HG03460 (cell line): ENCODE results near the gene CA4.
A peak's percentile ranks its signal among the peaks of the same experiment; 100 is the strongest.

Source experiments
- ATAC-seq: cut with Tn5 transposase; IDR thresholded peaks from one replicate; pipeline ENCODE4 v1.9.1; 2021; ENCODE audit not compliant: unreplicated experiment

CA4 gene

GRCh38 chr17:60129164-60129563 is 20.6 kb upstream of the CA4 start:
- no peak for ATAC-seq

DNA sequence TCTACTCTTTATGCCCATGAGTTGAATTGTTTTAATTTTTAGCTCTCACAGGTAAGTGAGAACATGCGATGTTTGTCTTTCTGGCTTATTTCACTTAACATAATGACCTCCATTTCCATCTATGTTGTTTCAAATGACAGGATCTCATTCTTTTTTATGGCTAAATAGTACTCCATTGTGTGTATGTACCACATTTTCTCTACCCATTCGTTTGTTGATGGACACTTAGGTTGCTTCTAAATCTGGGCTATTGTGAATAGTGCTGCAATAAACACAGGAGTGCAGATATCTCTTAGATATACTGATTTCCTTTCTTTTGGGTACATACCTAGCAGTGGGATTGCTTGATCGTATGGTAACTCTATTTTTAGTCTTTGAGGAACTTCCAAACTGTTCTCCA is 19.3 kb upstream of the CA4 start:
- no peak for ATAC-seq

DNA sequence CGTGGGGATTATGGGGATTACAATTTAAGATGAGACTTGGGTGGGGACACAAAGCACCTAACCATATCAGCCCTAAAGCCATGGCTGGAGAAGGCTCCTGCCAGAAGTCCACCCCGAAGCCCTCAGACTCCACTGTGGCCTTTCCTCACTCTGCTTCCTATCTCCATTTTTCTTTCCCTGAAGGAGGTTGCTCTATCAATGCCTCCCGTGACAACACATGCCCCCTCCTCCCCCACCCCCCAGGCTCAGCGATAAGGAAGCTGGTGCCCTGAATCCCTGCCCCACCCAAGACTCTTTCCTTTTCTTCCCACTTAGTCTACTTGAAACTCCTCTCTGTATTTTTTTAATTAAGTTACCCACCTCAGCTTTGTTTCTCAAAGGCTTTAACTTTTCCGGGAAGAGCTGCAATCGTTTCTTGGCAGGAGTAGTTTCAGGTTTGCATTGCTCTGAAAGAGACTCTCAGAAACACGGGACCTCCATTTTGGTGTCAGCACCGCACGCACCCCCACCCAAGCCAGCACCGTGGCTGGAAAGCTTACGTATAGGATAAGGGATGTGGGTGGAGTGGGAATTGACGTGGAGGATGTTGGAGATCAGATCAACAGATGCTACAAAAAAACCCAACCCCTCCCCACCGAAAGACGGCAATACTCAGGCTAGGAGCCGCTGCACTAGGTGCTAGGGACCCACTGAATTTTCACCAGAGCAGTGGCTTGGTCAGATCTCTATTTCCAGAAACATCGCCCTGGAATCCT is 15.2 kb upstream of the CA4 start:
- peak; percentile 20 for ATAC-seq

- ATAC-seq: peak; percentile 86
Measured at GRCh38 chr17:60135151-60135950, 14.4 kb upstream of the CA4 start.

DNA sequence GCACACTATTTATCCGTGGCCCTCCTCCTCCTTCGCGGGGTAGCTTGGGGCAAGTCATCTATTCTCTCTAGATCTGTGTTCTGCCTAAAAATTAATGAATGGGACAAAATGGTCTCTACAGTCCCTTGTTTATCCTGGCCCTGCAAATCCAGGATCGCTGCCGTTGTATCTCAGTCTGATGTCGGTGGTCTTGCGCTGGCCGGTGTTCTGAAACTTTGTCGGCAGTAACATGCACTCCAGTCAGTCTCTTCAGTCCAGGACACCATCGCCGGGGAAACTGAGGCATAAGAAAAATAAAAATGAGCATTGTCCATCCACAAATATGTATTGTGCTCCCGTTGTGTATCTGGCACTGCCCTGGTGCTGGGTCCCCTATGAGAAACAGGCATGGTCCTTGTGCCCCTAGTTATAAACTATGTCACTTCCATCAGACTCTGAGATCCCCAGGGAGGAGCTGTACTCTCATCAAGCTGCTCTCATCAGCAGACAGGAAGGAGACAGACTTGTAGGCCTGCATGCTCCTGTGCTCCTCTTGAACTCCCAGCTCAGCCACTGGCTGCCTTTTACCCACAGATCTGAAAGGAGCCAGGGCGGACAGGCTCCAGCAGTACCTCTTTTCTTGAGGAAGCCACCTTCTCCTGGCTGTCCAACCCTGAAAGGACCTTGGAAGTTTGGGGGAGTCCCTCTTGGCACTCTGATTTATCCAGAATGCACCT is 13.7 kb upstream of the CA4 start:
- no peak for ATAC-seq

- ATAC-seq: no peak
Measured at GRCh38 chr17:60137731-60138130, 12.0 kb upstream of the CA4 start.

- no peak for ATAC-seq
Measured at GRCh38 chr17:60138769-60139437, 10.9 kb upstream of the CA4 start.

DNA sequence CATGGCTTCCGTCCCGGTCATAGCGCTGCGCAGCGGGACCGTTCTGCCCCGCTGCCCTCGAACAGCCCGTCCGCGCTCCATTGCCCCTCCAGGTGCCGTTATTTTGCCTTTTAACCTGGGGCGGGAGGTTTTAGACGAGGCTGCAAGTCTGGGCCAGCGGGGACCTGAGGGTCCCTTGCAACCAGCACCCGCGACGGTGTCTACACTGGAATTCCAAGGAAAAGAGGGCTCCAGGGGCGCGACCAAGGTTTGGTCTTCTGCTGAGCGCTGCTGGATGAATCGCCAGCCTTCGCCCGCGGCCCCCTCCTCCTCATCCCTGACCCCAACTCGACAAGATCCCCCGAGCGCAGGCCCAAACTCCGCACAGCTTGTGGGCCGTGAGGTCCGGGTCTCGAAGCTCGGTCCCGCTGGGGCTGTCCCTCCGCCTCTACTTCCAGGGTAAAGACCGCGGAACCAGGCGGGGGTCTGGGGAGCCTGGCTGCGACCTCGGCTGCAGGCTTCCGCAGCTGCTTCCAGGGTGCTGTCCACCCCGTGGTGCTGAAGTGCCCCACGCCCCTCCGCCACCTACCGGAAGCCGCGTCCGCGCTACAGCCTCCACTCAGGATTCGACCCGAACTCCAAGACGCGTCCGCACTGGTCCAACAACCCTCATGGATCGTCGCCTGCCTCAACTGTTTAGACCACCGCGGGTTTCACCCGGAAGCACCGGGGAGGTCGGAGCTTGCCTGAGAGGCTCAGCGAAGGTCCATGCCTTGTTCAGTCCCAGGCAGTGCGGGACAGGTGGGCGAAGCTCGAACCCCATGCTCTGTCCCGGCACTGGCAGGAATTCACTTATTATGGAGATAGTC is 10.1 kb upstream of the CA4 start:
- no peak for ATAC-seq

GRCh38 chr17:60141111-60142018 is 8.4 kb upstream of the CA4 start:
- no peak for ATAC-seq

DNA sequence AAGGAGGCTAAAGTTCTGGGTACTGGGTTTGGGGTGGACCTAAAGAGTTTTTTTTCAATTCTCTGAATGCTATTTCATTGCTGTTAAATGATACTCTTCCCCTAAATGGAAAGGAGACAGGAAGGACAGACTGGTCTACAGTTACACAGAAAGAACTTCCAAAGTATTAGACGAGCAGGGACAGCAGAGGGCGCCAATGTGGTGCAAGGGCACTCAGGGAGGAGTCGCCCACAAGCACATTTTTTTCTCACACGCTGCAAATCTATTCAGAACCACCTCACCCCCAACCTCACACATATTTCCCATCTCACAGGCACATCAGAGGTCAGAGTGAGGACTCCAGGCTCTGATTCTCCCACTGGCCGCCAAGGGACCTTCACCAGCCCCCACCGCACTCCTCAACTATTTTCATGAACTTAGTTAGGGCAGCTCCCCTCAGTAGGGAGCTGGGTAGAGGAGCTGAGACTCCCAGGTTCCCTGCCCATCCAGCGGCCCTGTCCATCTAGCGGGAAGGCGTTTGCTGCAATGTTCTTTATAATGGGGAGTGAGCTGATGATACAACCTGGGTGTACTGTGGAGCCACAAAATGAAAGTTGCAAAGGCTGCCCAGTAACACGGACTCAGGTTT is 6.8 kb upstream of the CA4 start:
- ATAC-seq: peak; percentile 67

DNA sequence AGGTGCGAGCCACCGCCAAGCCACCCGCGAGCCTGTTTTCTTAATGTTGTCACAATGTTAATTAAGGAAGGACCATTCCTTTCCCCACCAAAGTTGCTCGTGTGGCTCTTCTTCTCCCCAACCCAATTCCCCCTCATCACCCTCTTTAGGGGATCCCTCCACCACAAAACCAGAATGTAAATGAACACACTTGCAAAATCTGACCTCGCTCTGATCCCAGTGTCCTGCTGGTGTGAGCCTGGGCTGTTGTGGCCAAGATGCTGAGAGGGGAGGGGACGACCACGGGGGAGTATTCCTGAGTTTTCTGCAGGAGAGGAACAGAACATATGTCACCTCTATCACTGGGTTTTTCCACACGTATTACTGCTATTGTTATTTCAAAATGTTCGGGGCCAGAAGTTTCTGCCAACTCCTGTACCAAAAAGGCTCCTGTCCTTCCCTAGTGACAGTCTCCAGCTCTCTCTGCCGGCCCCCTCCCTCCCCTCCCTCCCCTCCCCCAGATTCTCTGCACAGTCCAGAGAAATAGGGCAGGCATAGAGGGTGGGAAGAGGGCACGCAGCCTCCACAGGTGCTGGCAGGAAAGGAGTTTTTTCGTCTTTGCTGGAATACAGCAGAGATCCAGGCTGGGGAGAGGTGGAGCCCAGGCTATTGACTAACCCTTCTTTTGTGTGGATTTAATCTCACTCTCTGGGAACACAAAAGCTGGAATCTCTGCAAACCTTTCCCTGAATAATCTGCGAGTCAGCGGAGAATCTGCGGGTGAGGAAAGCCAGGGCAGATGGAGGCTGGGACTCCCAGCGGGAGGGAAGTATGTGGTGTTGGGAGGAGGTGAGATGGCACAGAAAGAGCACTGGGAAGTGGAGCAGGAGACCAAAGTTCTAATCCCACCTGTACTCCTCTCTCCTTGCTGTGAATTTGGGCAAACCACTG is 4.5 kb upstream of the CA4 start:
- no peak for ATAC-seq

GRCh38 chr17:60146206-60146605 is 3.6 kb upstream of the CA4 start:
- no peak for ATAC-seq

- ATAC-seq: no peak
Measured at GRCh38 chr17:60147553-60148223, 2.1 kb upstream of the CA4 start.

GRCh38 chr17:60148373-60148772 is 1.4 kb upstream of the CA4 start:
- no peak for ATAC-seq

GRCh38 chr17:60151355-60151754 is 1.6 kb downstream of the CA4 start:
- ATAC-seq: peak; percentile 56

GRCh38 chr17:60153606-60154390 is 4.0 kb downstream of the CA4 start:
- ATAC-seq: no peak
